Measurements from ENCODE around the gene JUN. TPM values are rescaled to one million over a fixed set of nuclear protein-coding genes. Genes with fewer than 3 reads are reported as not detected.
A peak's percentile ranks its signal among the peaks of the same experiment; 100 is the strongest.

JUN gene
- polyA plus RNA-seq, 2 of the 4 experiments (the other 2 are of a cell fraction): 23.3 to 59.8 TPM

DNA sequence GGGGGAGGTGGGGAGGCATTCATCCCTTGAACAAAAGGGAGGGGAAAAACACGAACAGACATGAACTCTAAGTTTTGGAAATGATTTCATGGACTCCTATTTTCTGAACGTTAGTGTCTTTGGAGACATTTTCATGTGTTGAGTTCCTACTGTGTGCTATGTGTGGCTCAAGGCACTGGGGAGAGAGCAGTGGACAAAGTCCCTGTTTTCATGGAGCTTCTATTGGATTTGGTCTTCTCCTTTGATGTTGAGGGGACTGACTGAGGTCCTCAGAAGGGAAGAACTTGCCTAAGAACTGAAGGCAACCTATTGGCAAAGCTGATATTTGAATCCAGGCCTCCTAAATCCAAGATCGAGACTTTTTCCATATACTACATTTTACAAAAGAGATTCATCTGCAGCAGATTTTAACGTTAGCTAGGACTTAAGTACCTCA, 30.4 kb downstream of the JUN start:
- CTCF ChIA-PET: interaction anchor here (0.7 to 0.9 kb wide), 2 partner anchors 9 to 947 kb away, joined by 3 read pairs; no protein-coding TSS in a partner anchor
- H3K27ac ChIP-seq: peak overlapping the region in 1 of 2 experiments; percentile 57; a peak in 1 of 6 replicates
- H3K4me3 ChIP-seq: no peak overlapping the region
- no peak for DNase-seq (ENCODE audit: low read depth in 1 of 2, low spot score in 1 of 2)
- 89% methylated on average over 4 of the region's 4 CpGs for WGBS (ENCODE audit: missing lambda C conversion rate)
- 0 out of 3 replicates have a peak, but pooled peaks cover 4% of the 10 kb centered on the region for H3K9me3 ChIP-seq
- TF ChIP-seq NR3C1 (IDR thresholded peaks at IDR 0.05) (no peak), CEBPB (IDR thresholded peaks at IDR 0.05) (no peak), USF2 (IDR thresholded peaks at IDR 0.05) (no peak)
- ATAC-seq: no peak
- POLR2A ChIA-PET: interaction anchor here (1.1 kb wide), 1 partner anchor 31 kb away, joined by 3 read pairs; the partner anchor contains the start of gene JUN
- peaks cover 28% of the 10 kb centered on the region for H3K4me1 ChIP-seq
- no peak overlapping the region for H3K4me2 ChIP-seq
- no peak for FAIRE-seq

- H3K9me3 ChIP-seq: no peaks in the 10 kb centered on the region
- no peak for ATAC-seq
- TF ChIP-seq ZC3H11A (IDR thresholded peaks at IDR 0.05) (no peak), ESRRA (IDR thresholded peaks at IDR 0.05; ENCODE audit: borderline replicate concordance, low read length) (no peak), NPAS2 (CRISPR knock-in tag; IDR thresholded peaks at IDR 0.05; ENCODE audit: borderline replicate concordance) (no peak), CBX2 (IDR thresholded peaks at IDR 0.05; ENCODE audit: borderline replicate concordance, low read depth) (no peak), EP300 (IDR thresholded peaks at IDR 0.05) (no peak), EHMT2 (IDR thresholded peaks at IDR 0.05; ENCODE audit: low read depth) (no peak), ZNF302 (CRISPR knock-in tag; IDR thresholded peaks at IDR 0.05) (no peak), ZFP36 (IDR thresholded peaks at IDR 0.05; ENCODE audit: borderline replicate concordance, partially characterized antibody) (no peak), RFX5 (IDR thresholded peaks at IDR 0.05) (no peak), RNF2 (IDR thresholded peaks at IDR 0.05; ENCODE audit: borderline replicate concordance, low read depth) (no peak), HMGXB4 (CRISPR knock-in tag; IDR thresholded peaks at IDR 0.05; ENCODE audit: borderline replicate concordance) (no peak), POLR2AphosphoS2 (conservative IDR thresholded peaks at IDR 0.05; ENCODE audit: low read length) (no peak), RAD21 (conservative IDR thresholded peaks at IDR 0.05 in 1 of 2, IDR thresholded peaks at IDR 0.05 in 1 of 2) (no peak)
- TF ChIP-seq, protein P1, sequence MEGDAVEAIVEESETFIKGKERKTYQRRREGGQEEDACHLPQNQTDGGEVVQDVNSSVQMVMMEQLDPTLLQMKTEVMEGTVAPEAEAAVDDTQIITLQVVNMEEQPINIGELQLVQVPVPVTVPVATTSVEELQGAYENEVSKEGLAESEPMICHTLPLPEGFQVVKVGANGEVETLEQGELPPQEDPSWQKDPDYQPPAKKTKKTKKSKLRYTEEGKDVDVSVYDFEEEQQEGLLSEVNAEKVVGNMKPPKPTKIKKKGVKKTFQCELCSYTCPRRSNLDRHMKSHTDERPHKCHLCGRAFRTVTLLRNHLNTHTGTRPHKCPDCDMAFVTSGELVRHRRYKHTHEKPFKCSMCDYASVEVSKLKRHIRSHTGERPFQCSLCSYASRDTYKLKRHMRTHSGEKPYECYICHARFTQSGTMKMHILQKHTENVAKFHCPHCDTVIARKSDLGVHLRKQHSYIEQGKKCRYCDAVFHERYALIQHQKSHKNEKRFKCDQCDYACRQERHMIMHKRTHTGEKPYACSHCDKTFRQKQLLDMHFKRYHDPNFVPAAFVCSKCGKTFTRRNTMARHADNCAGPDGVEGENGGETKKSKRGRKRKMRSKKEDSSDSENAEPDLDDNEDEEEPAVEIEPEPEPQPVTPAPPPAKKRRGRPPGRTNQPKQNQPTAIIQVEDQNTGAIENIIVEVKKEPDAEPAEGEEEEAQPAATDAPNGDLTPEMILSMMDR (IDR thresholded peaks at IDR 0.05): no peak
- TF ChIP-seq, protein P2, sequence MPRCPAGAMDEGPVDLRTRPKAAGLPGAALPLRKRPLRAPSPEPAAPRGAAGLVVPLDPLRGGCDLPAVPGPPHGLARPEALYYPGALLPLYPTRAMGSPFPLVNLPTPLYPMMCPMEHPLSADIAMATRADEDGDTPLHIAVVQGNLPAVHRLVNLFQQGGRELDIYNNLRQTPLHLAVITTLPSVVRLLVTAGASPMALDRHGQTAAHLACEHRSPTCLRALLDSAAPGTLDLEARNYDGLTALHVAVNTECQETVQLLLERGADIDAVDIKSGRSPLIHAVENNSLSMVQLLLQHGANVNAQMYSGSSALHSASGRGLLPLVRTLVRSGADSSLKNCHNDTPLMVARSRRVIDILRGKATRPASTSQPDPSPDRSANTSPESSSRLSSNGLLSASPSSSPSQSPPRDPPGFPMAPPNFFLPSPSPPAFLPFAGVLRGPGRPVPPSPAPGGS (IDR thresholded peaks at IDR 0.05): no peak
- TF ChIP-seq, protein P3, sequence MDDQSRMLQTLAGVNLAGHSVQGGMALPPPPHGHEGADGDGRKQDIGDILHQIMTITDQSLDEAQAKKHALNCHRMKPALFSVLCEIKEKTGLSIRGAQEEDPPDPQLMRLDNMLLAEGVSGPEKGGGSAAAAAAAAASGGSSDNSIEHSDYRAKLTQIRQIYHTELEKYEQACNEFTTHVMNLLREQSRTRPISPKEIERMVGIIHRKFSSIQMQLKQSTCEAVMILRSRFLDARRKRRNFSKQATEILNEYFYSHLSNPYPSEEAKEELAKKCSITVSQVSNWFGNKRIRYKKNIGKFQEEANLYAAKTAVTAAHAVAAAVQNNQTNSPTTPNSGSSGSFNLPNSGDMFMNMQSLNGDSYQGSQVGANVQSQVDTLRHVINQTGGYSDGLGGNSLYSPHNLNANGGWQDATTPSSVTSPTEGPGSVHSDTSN (IDR thresholded peaks at IDR 0.05): no peak
- no peak for DNase-seq (ENCODE audit: low read depth in 1 of 2, low spot score in 1 of 2)
- 20% methylated on average over 1 of the region's 1 CpG for WGBS (ENCODE audit: missing lambda C conversion rate)
- CTCF ChIA-PET: no interaction called here
- H3K4me1 ChIP-seq: peaks cover 16% of the 10 kb centered on the region
- no peak overlapping the region for H3K27ac ChIP-seq
- no peak overlapping the region for H3K4me2 ChIP-seq
- no peak overlapping the region for H3K4me3 ChIP-seq
- FAIRE-seq: no peak
- POLR2A ChIA-PET: no interaction called here
Measured at GRCh38 chr1:58749646-58750045, 34.2 kb downstream of the JUN start.
